ENCODE results near the gene RAD23A. TPM values are rescaled to one million over a fixed set of nuclear protein-coding genes. Genes with fewer than 3 reads are reported as not detected.
"Not testable (repeated sequence)": the region's sequence is repeated elsewhere in the genome, so short reads cannot be mapped to it uniquely, and the experiment has no call there.

RAD23A gene
- total RNA-seq, 1 donor from 2014 or later: 37.7 TPM

- Histone ChIP-seq H2AFZ (replicated peaks) (no peak overlapping the region), H3K36me3 (no peaks in the 10 kb centered on the region), H3F3A (ENCODE audit: low read depth) (no peaks in the 10 kb centered on the region), H4K20me1 (ENCODE audit: low read depth) (no peaks in the 10 kb centered on the region), H3K27ac (no peak overlapping the region), H3K4me3 (no peak overlapping the region), H3K79me2 (ENCODE audit: low read depth) (no peaks in the 10 kb centered on the region), H3K9me3 (ENCODE audit: low read depth) (no peaks in the 10 kb centered on the region), H3K4me2 (no peak overlapping the region), H3K9ac (no peak overlapping the region), H3K27me3 (no peaks in the 10 kb centered on the region), H3K4me1 (no peaks in the 10 kb centered on the region)
- DNase-seq (ENCODE audit: low spot score): no peak
- Mint-ChIP-seq H3K27me3 (ENCODE audit: insufficient read depth, low read depth) (peaks cover 20% of the 10 kb centered on the region), H3K9me3 (no peaks in the 10 kb centered on the region), H3K4me1 (peaks cover 10% of the 10 kb centered on the region), H3K36me3 (no peaks in the 10 kb centered on the region), H3K4me3 (no peak overlapping the region), H3K27ac (no peak overlapping the region)
- TF ChIP-seq EZH2 (IDR thresholded peaks at IDR 0.05): no peak
These were observed 27.6 kb downstream of the RAD23A start for GRCh38 chr19:12973236-12973635.

- H3K9ac ChIP-seq: no peak overlapping the region
- H3K79me2 ChIP-seq (ENCODE audit: low read depth): no peaks in the 10 kb centered on the region
- H3K27ac Mint-ChIP-seq: no peak overlapping the region
- no peak overlapping the region for H3K4me3 ChIP-seq
- no peaks in the 10 kb centered on the region for H3K36me3 Mint-ChIP-seq
- peaks cover 10% of the 10 kb centered on the region for H3K4me1 Mint-ChIP-seq
- TF ChIP-seq CTCF (IDR thresholded peaks at IDR 0.05): no peak
- no peak for TF ChIP-seq EZH2phosphoT487 (IDR thresholded peaks at IDR 0.05)
- TF ChIP-seq EZH2 (IDR thresholded peaks at IDR 0.05): no peak
- no peak overlapping the region for H3K4me3 Mint-ChIP-seq
- no peak for DNase-seq (ENCODE audit: low spot score)
- no peaks in the 10 kb centered on the region for H4K20me1 ChIP-seq (ENCODE audit: low read depth)
- H3K27me3 ChIP-seq: peaks cover 9% of the 10 kb centered on the region
- no peaks in the 10 kb centered on the region for H3K9me3 ChIP-seq (ENCODE audit: low read depth)
- no peaks in the 10 kb centered on the region for H3F3A ChIP-seq (ENCODE audit: low read depth)
- H2AFZ ChIP-seq (replicated peaks): no peak overlapping the region
- H3K27me3 Mint-ChIP-seq (ENCODE audit: insufficient read depth, low read depth): peaks cover 26% of the 10 kb centered on the region
- H3K27ac ChIP-seq: no peak overlapping the region
- no peaks in the 10 kb centered on the region for H3K36me3 ChIP-seq
- H3K9me3 Mint-ChIP-seq: no peaks in the 10 kb centered on the region
- no peak overlapping the region for H3K4me2 ChIP-seq
- no peaks in the 10 kb centered on the region for H3K4me1 ChIP-seq
These were observed 28.9 kb downstream of the RAD23A start for GRCh38 chr19:12974301-12975220.

GRCh38 chr19:12975221-12975741, 29.6 kb downstream of the RAD23A start:
- Histone ChIP-seq H3K4me2 (no peak overlapping the region), H3K27ac (no peak overlapping the region), H3K4me3 (no peak overlapping the region), H3K9ac (no peak overlapping the region), H4K20me1 (ENCODE audit: low read depth) (no peaks in the 10 kb centered on the region), H3K27me3 (peaks cover 16% of the 10 kb centered on the region), H3K36me3 (no peaks in the 10 kb centered on the region), H3K4me1 (no peaks in the 10 kb centered on the region), H3K79me2 (ENCODE audit: low read depth) (no peaks in the 10 kb centered on the region), H3F3A (ENCODE audit: low read depth) (no peaks in the 10 kb centered on the region), H2AFZ (replicated peaks) (no peak overlapping the region), H3K9me3 (ENCODE audit: low read depth) (no peaks in the 10 kb centered on the region)
- no peaks in the 10 kb centered on the region for H3K9me3 Mint-ChIP-seq
- H3K4me1 Mint-ChIP-seq: peaks cover 5% of the 10 kb centered on the region
- H3K27ac Mint-ChIP-seq: no peak overlapping the region
- no peak for DNase-seq (ENCODE audit: low spot score)
- H3K36me3 Mint-ChIP-seq: no peaks in the 10 kb centered on the region
- no peak overlapping the region for H3K4me3 Mint-ChIP-seq
- H3K27me3 Mint-ChIP-seq (ENCODE audit: insufficient read depth, low read depth): peaks cover 26% of the 10 kb centered on the region
- TF ChIP-seq CTCF (IDR thresholded peaks at IDR 0.05) (no peak), EZH2 (IDR thresholded peaks at IDR 0.05) (no peak), EZH2phosphoT487 (IDR thresholded peaks at IDR 0.05) (no peak)

GRCh38 chr19:12976109-12976508, 30.4 kb downstream of the RAD23A start:
- not testable (repeated sequence) for H3K9ac ChIP-seq; H3K79me2 ChIP-seq (ENCODE audit: low read depth); H2AFZ ChIP-seq (replicated peaks); H3F3A ChIP-seq (ENCODE audit: low read depth); H3K9me3 ChIP-seq (ENCODE audit: low read depth); H3K36me3 Mint-ChIP-seq; H4K20me1 ChIP-seq (ENCODE audit: low read depth); H3K9me3 Mint-ChIP-seq; H3K4me1 Mint-ChIP-seq; H3K27ac ChIP-seq; H3K27ac Mint-ChIP-seq; H3K4me3 ChIP-seq; H3K4me1 ChIP-seq; H3K36me3 ChIP-seq; DNase-seq (ENCODE audit: low spot score); H3K4me2 ChIP-seq
- peaks cover 25% of the 10 kb centered on the region for H3K27me3 ChIP-seq
- peaks cover 22% of the 10 kb centered on the region for H3K27me3 Mint-ChIP-seq (ENCODE audit: insufficient read depth, low read depth)
- peak overlapping the region; percentile 15 for H3K4me3 Mint-ChIP-seq

Measured in neural progenitor cell (in vitro differentiated cells).